Loucy (cell line): ENCODE data around the gene TOX2.

Experiments
- CTCF ChIP-seq: fragments of 200-600 bp; sonication (generic); conservative IDR thresholded peaks from 2 replicates; pipeline ENCODE4 v1.5.1; 2014; ENCODE audit warnings: mild to moderate bottlenecking, antibody characterized with exemption, low read length
- EZH2phosphoT487 ChIP-seq: fragments of 200-600 bp; IDR thresholded peaks from 2 replicates; pipeline ENCODE4 v1.6.1; 2018; ENCODE audit warnings: antibody characterized with exemption, mild to moderate bottlenecking, moderate library complexity, borderline replicate concordance

GRCh38 chr20:44112889-44113617, 198.4 kb downstream of the TOX2 start:
- no peak for TF ChIP-seq EZH2phosphoT487
- TF ChIP-seq CTCF = no peak
